RWPE2 (cell line): Measurements from ENCODE around the gene GNGT2.
A peak's percentile ranks its signal among the peaks of the same experiment; 100 is the strongest.

Experiments
- ATAC-seq: fragments of 200-7000 bp; cut with Tn5 transposase; 3 replicates; pipeline ENCODE4 v1.9.1; 2021; ENCODE audit warnings: low read depth
- DNase-seq: peaks from one replicate; pipeline ENCODE4 v3.0.0-alpha.2; 2020; ENCODE audit warnings: low spot score
- H3K27ac ChIP-seq: fragments of 450-650 bp; 2 replicates; pipeline ENCODE4 v1.5.1; 2017; ENCODE audit warnings: mild to moderate bottlenecking; ENCODE audit not compliant: poor library complexity, severe bottlenecking
- H3K27me3 ChIP-seq: fragments of 250-450 bp; sonication (Bioruptor Pico); 2 replicates; pipeline ENCODE4 v1.5.1; 2021; ENCODE audit warnings: mild to moderate bottlenecking, moderate library complexity; ENCODE audit not compliant: insufficient read depth, poor library complexity, severe bottlenecking
- H3K36me3 ChIP-seq: fragments of 250-450 bp; sonication (Bioruptor Pico); 2 replicates; pipeline ENCODE4 v1.5.1; 2020; ENCODE audit warnings: low read depth, mild to moderate bottlenecking, moderate library complexity
- H3K4me1 ChIP-seq: fragments of 250-450 bp; sonication (Bioruptor Pico); 2 replicates; pipeline ENCODE4 v1.5.1; 2021; ENCODE audit warnings: mild to moderate bottlenecking, moderate library complexity; ENCODE audit not compliant: insufficient read depth, poor library complexity, severe bottlenecking
- H3K4me3 ChIP-seq: fragments of 250-450 bp; sonication (Bioruptor Pico); 2 replicates; pipeline ENCODE4 v1.5.1; 2021; ENCODE audit warnings: mild to moderate bottlenecking, moderate library complexity; ENCODE audit not compliant: severe bottlenecking
- H3K9me3 ChIP-seq: fragments of 250-450 bp; sonication (Bioruptor Pico); 2 replicates; pipeline ENCODE4 v1.5.1; 2021; ENCODE audit warnings: mild to moderate bottlenecking, moderate library complexity; ENCODE audit not compliant: severe bottlenecking
- TF ChIP-seq, protein P1 (sequence below): fragments of 450-650 bp; IDR thresholded peaks from one replicate; pipeline ENCODE4 v1.5.1; 2017; ENCODE audit warnings: mild to moderate bottlenecking, moderate library complexity; ENCODE audit not compliant: poor library complexity, severe bottlenecking

The GNGT2 gene

DNA sequence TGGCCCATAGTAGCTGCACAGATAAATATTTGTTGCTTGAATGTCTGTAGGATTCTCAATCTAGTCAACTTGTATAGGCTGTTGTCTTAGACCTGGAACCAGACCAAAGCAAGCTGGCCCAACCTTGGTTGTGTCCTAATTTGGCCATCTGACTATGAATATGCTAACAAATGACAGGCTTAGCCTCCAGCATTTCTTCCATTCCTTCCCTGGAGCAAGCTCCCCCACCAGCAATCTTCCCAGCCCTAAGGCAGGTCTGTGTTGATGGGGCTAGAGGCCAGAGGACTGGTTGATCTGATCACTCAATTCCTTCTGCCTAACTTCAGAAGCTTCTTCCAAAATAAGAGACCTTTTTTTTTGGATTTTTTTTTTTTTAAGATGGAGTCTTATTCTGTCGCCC lies 29.6 kb upstream of the GNGT2 start:
- Histone ChIP-seq H3K27ac (no peak overlapping the region), H3K36me3 (no peaks in the 10 kb centered on the region), H3K4me1 (no peaks in the 10 kb centered on the region), H3K27me3 (no peaks in the 10 kb centered on the region), H3K9me3 (no peaks in the 10 kb centered on the region), H3K4me3 (no peak overlapping the region)
- TF ChIP-seq, protein P1, sequence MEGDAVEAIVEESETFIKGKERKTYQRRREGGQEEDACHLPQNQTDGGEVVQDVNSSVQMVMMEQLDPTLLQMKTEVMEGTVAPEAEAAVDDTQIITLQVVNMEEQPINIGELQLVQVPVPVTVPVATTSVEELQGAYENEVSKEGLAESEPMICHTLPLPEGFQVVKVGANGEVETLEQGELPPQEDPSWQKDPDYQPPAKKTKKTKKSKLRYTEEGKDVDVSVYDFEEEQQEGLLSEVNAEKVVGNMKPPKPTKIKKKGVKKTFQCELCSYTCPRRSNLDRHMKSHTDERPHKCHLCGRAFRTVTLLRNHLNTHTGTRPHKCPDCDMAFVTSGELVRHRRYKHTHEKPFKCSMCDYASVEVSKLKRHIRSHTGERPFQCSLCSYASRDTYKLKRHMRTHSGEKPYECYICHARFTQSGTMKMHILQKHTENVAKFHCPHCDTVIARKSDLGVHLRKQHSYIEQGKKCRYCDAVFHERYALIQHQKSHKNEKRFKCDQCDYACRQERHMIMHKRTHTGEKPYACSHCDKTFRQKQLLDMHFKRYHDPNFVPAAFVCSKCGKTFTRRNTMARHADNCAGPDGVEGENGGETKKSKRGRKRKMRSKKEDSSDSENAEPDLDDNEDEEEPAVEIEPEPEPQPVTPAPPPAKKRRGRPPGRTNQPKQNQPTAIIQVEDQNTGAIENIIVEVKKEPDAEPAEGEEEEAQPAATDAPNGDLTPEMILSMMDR: no peak
- ATAC-seq: no peak
- DNase-seq: no peak

DNA sequence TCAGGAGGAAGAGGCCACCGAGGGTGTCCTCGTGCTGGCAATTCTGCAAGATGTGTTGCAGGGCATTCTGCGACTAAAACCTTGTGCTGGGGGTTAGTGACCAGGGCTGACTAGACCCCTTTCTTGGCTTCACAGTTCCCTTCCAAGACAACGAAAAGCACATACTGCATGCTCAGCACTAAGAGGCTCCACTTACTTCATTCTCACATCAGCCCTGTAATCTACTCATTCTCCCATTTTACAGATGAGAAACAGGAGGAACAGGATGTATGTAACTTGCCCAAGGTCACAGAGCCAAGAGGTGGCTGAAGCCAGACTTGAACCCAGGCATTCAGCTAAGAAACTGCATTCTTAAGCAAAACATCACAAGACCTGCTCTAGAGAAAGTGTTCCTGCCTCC lies 25.5 kb upstream of the GNGT2 start:
- Histone ChIP-seq H3K4me1 (no peaks in the 10 kb centered on the region), H3K27ac (no peak overlapping the region), H3K4me3 (no peak overlapping the region), H3K27me3 (no peaks in the 10 kb centered on the region), H3K36me3 (no peaks in the 10 kb centered on the region), H3K9me3 (no peaks in the 10 kb centered on the region)
- ATAC-seq (no peak), DNase-seq (no peak)
- TF ChIP-seq, protein P1: no peak

DNA sequence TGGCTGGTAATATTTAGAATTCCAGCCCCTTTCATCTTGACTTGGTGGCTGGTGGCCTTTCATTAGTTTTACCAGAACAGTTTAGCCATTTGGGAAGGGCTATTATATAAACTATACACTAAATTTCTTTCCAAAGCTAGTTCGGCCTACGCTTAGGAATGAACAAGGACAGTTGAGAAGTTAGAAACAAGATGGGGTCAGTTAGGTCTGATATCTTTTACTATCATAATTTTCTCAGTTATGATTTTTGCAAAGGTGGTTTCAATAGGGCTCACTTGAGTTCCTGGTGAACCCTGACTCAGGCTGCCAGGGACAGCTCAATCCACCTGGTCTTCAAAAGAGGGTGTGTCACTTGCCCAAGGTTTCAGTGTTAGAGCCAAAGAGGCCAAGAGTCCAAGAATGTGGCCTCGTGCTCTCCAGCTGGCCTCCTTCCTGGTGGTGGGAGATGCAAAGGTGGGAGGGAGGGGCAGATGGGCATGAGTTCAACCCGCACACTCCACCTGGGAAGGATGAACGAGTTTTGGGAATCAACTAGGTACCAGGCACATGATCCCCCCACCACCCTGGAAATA lies 24.2 kb upstream of the GNGT2 start:
- no peaks in the 10 kb centered on the region for H3K36me3 ChIP-seq
- peaks cover 3% of the 10 kb centered on the region for H3K27me3 ChIP-seq
- no peaks in the 10 kb centered on the region for H3K4me1 ChIP-seq
- no peak overlapping the region for H3K4me3 ChIP-seq
- ATAC-seq (no peak), DNase-seq (no peak)
- TF ChIP-seq, protein P1: no peak
- no peak overlapping the region for H3K27ac ChIP-seq
- H3K9me3 ChIP-seq: no peaks in the 10 kb centered on the region

DNA sequence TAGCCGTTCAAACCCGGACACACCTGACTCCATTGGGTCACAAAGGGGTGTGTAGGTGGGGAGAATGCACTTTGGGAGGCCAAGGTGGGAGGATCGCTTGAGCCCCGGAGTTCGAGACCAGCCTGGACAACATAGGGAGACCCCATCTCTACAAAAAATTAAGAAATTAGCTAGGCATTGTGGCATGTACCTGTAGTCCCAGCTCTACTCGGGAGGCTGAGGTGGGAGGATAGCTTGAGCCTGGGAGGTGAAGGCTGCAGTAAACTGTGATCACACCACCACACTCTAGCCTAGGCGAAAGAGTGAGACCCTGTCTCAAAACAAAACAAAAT lies 21.2 kb upstream of the GNGT2 start:
- Histone ChIP-seq H3K9me3 (no peaks in the 10 kb centered on the region), H3K4me1 (no peaks in the 10 kb centered on the region), H3K36me3 (no peaks in the 10 kb centered on the region), H3K27ac (no peak overlapping the region), H3K4me3 (peak overlapping the region; percentile 39), H3K27me3 (peaks cover 4% of the 10 kb centered on the region)
- TF ChIP-seq, protein P1: no peak
- no peak for DNase-seq
- no peak for ATAC-seq

DNA sequence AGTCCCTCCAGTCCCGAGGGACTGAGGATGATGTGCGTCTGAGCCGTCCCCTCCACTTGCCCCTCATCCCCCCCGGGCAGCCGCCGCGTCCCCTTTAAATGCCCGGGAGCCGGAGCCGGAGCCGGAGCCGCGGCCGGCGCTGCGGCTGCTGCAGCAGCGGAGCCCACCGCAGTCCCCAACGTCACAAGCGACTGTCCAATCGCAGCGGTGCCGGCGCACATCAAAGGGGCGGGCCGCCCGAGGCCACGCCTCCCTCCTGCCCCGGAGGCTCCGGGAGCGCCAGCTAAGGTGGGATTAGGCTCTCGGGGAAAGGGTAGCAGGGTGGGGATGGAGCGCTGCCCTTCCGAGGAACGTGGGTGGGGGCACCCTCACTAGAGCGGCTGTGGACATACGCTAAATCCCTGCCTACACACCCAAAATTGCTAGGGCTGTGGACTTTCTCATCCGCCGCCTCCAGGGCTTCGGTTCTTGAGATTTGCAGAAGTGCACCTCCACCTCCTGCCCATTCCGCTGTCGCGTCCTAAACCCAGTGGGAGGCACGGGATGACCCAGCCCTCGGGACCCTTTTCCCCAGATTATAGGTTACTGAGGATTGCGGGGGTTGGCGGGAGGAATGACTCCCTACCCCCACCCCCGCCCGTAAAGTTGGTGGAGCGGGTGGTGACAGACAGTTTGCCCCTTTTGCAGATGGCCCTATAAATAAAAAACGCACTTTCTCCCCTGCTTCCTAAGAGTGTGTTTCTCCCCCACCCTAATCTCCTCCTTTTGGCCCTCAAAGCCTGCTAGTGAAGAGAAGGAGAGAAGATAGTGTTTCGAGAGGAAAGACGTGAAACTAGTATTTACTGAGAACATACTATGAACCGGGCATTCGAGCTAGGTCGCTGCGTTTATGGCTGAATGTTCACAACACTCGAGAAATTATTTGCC lies 20.5 kb upstream of the GNGT2 start, which contains the start of gene PHOSPHO1:
Gene PHOSPHO1, minus strand, starts transcription at position 152 of the 927 bp plus-strand sequence. CDS start 4,096 bp downstream, outside the sequence.
- no peak within 1 kb of the TSS for H3K27ac ChIP-seq

More for the DNA sequence above, 20.5 kb upstream of the GNGT2 start, which contains the start of gene PHOSPHO1:
- Histone ChIP-seq H3K9me3 (no peaks in the 10 kb centered on the region), H3K4me1 (no peaks in the 10 kb centered on the region), H3K4me3 (peak within 1 kb of the TSS; percentile 39), H3K27me3 (peaks cover 10% of the 10 kb centered on the region), H3K36me3 (no peaks in the 10 kb centered on the region)
- peak; percentile 91 for ATAC-seq
- TF ChIP-seq, protein P1: no peak
- peak; percentile 82 for DNase-seq
